SK-N-SH treated with all-trans-retinoic acid at 6 μM for 48 hours (cell line): Measurements from ENCODE around the gene FGF14.

Experiments used
- ATAC-seq: fragments of 200-7000 bp; cut with Tn5 transposase; 3 replicates; pipeline ENCODE4 v1.9.1; 2020; ENCODE audit warnings: mild to moderate bottlenecking, moderate library complexity
- ARNTL ChIP-seq: fragments of 450-650 bp; formaldehyde crosslinking; IDR thresholded peaks from 2 replicates; pipeline ENCODE4 v1.5.0; 2020; ENCODE audit warnings: low read depth, mild to moderate bottlenecking, moderate library complexity, borderline replicate concordance
- BACH2 ChIP-seq: fragments of 250-450 bp; sonication (Bioruptor Pico); IDR thresholded peaks from 2 replicates; pipeline ENCODE4 v1.9.0; 2021; ENCODE audit warnings: mild to moderate bottlenecking, borderline replicate concordance
- CSDC2 ChIP-seq: fragments of 250-450 bp; sonication (Bioruptor Pico); IDR thresholded peaks from 2 replicates; pipeline ENCODE4 v1.5.0; 2020; ENCODE audit warnings: mild to moderate bottlenecking, moderate library complexity
- ESRRG ChIP-seq: fragments of 250-450 bp; sonication (Bioruptor Pico); IDR thresholded peaks from 2 replicates; pipeline ENCODE4 v1.6.1; 2021; ENCODE audit warnings: mild to moderate bottlenecking
- GLIS3 ChIP-seq: fragments of 250-450 bp; sonication (Bioruptor Pico); IDR thresholded peaks from 2 replicates; pipeline ENCODE4 v1.5.0; 2020; ENCODE audit warnings: mild to moderate bottlenecking, moderate library complexity
- ISL1 ChIP-seq: fragments of 250-450 bp; sonication (Bioruptor Pico); IDR thresholded peaks from 2 replicates; pipeline ENCODE4 v2.1.2; 2022; ENCODE audit warnings: mild to moderate bottlenecking, moderate library complexity
- OSR1 ChIP-seq: fragments of 250-450 bp; sonication (Bioruptor Pico); IDR thresholded peaks from 2 replicates; pipeline ENCODE4 v1.8.0; 2022; ENCODE audit warnings: moderate library complexity, mild to moderate bottlenecking, inconsistent platforms
- RARB ChIP-seq: fragments of 250-450 bp; sonication (Bioruptor Pico); IDR thresholded peaks from 2 replicates; pipeline ENCODE4 v1.8.0; 2021; ENCODE audit warnings: mild to moderate bottlenecking, moderate library complexity
- SNAI2 ChIP-seq: fragments of 250-450 bp; sonication (Bioruptor Pico); IDR thresholded peaks from 2 replicates; pipeline ENCODE4 v1.5.0; 2020; ENCODE audit warnings: mild to moderate bottlenecking, moderate library complexity
- TOX ChIP-seq: fragments of 250-450 bp; sonication (Bioruptor Pico); IDR thresholded peaks from 2 replicates; pipeline ENCODE4 v1.8.0; 2021; ENCODE audit warnings: mild to moderate bottlenecking, moderate library complexity, borderline replicate concordance
- ZC3H10 ChIP-seq: fragments of 250-450 bp; sonication (Bioruptor Pico); IDR thresholded peaks from 2 replicates; pipeline ENCODE4 v1.5.1; 2021; ENCODE audit warnings: mild to moderate bottlenecking, moderate library complexity
- ZFP3 ChIP-seq: fragments of 250-450 bp; sonication (Bioruptor Pico); IDR thresholded peaks from 2 replicates; pipeline ENCODE4 v1.5.0; 2020; ENCODE audit warnings: mild to moderate bottlenecking, moderate library complexity
- ZFP30 ChIP-seq: fragments of 450-650 bp; formaldehyde crosslinking; IDR thresholded peaks from 2 replicates; pipeline ENCODE4 v1.5.0; 2022; ENCODE audit warnings: mild to moderate bottlenecking, moderate library complexity
- ZNF565 ChIP-seq: fragments of 450-650 bp; formaldehyde crosslinking; conservative IDR thresholded peaks from 2 replicates; pipeline ENCODE4 v1.5.0; 2020; ENCODE audit warnings: low read depth, mild to moderate bottlenecking, moderate library complexity
- ZNF70 ChIP-seq: fragments of 450-650 bp; formaldehyde crosslinking; IDR thresholded peaks from 2 replicates; pipeline ENCODE4 v1.5.0; 2020; ENCODE audit warnings: mild to moderate bottlenecking, moderate library complexity
- ZNF8 ChIP-seq: fragments of 450-650 bp; formaldehyde crosslinking; IDR thresholded peaks from 2 replicates; pipeline ENCODE4 v1.5.0; 2020; ENCODE audit warnings: mild to moderate bottlenecking, moderate library complexity
- TF ChIP-seq, protein P1 (sequence below): fragments of 250-450 bp; sonication (Bioruptor Pico); IDR thresholded peaks from 2 replicates; pipeline ENCODE4 v1.5.0; 2020; ENCODE audit warnings: mild to moderate bottlenecking, moderate library complexity
- TF ChIP-seq, protein P2 (sequence below): fragments of 250-450 bp; sonication (Bioruptor Pico); IDR thresholded peaks from 2 replicates; pipeline ENCODE4 v1.8.0; 2020; ENCODE audit warnings: mild to moderate bottlenecking, moderate library complexity, borderline replicate concordance
- TF ChIP-seq, protein P3 (sequence below): fragments of 250-450 bp; sonication (Bioruptor Pico); IDR thresholded peaks from 2 replicates; pipeline ENCODE4 v1.5.1; 2021; ENCODE audit warnings: mild to moderate bottlenecking, moderate library complexity
- TF ChIP-seq, protein P4 (sequence below): fragments of 250-450 bp; sonication (Bioruptor Pico); IDR thresholded peaks from 2 replicates; pipeline ENCODE4 v1.5.1; 2020; ENCODE audit warnings: low read depth, mild to moderate bottlenecking, moderate library complexity

The FGF14 gene

DNA sequence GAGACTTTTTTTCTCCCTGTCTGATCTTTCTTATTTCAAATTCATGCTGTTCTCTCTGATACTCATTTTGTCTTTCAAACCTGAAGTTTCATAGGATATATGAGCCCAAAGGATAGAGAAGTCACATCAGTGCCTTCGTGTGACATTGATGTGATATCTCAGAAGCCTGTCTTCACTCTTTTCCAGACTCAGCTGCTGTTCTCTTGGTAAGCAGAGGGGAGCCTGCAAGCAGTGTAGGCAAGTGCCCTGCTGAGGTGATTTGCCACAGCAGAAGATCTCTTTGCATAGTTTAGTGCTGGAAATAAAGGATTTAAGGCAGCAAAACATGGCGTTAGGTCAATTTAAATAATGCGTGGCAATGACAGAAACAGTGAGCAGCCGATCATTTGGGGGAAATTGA lies 602.7 kb downstream of the FGF14 start:
- TF ChIP-seq ZNF70 (CRISPR knock-in tag) (no peak), ZFP30 (no peak), ESRRG (CRISPR knock-in tag) (no peak), CSDC2 (no peak), TOX (CRISPR knock-in tag) (no peak), ZC3H10 (CRISPR knock-in tag) (no peak), ZFP3 (no peak)
- TF ChIP-seq, protein P1, sequence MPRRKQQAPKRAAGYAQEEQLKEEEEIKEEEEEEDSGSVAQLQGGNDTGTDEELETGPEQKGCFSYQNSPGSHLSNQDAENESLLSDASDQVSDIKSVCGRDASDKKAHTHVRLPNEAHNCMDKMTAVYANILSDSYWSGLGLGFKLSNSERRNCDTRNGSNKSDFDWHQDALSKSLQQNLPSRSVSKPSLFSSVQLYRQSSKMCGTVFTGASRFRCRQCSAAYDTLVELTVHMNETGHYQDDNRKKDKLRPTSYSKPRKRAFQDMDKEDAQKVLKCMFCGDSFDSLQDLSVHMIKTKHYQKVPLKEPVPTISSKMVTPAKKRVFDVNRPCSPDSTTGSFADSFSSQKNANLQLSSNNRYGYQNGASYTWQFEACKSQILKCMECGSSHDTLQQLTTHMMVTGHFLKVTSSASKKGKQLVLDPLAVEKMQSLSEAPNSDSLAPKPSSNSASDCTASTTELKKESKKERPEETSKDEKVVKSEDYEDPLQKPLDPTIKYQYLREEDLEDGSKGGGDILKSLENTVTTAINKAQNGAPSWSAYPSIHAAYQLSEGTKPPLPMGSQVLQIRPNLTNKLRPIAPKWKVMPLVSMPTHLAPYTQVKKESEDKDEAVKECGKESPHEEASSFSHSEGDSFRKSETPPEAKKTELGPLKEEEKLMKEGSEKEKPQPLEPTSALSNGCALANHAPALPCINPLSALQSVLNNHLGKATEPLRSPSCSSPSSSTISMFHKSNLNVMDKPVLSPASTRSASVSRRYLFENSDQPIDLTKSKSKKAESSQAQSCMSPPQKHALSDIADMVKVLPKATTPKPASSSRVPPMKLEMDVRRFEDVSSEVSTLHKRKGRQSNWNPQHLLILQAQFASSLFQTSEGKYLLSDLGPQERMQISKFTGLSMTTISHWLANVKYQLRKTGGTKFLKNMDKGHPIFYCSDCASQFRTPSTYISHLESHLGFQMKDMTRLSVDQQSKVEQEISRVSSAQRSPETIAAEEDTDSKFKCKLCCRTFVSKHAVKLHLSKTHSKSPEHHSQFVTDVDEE (CRISPR knock-in tag) = no peak
- TF ChIP-seq, protein P2, sequence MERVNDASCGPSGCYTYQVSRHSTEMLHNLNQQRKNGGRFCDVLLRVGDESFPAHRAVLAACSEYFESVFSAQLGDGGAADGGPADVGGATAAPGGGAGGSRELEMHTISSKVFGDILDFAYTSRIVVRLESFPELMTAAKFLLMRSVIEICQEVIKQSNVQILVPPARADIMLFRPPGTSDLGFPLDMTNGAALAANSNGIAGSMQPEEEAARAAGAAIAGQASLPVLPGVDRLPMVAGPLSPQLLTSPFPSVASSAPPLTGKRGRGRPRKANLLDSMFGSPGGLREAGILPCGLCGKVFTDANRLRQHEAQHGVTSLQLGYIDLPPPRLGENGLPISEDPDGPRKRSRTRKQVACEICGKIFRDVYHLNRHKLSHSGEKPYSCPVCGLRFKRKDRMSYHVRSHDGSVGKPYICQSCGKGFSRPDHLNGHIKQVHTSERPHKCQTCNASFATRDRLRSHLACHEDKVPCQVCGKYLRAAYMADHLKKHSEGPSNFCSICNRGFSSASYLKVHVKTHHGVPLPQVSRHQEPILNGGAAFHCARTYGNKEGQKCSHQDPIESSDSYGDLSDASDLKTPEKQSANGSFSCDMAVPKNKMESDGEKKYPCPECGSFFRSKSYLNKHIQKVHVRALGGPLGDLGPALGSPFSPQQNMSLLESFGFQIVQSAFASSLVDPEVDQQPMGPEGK (CRISPR knock-in tag) = no peak
- TF ChIP-seq, protein P3, sequence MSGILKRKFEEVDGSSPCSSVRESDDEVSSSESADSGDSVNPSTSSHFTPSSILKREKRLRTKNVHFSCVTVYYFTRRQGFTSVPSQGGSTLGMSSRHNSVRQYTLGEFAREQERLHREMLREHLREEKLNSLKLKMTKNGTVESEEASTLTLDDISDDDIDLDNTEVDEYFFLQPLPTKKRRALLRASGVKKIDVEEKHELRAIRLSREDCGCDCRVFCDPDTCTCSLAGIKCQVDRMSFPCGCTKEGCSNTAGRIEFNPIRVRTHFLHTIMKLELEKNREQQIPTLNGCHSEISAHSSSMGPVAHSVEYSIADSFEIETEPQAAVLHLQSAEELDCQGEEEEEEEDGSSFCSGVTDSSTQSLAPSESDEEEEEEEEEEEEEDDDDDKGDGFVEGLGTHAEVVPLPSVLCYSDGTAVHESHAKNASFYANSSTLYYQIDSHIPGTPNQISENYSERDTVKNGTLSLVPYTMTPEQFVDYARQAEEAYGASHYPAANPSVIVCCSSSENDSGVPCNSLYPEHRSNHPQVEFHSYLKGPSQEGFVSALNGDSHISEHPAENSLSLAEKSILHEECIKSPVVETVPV (CRISPR knock-in tag) = no peak
- TF ChIP-seq, all 23 proteins: peak for 0
- ATAC-seq = no peak

DNA sequence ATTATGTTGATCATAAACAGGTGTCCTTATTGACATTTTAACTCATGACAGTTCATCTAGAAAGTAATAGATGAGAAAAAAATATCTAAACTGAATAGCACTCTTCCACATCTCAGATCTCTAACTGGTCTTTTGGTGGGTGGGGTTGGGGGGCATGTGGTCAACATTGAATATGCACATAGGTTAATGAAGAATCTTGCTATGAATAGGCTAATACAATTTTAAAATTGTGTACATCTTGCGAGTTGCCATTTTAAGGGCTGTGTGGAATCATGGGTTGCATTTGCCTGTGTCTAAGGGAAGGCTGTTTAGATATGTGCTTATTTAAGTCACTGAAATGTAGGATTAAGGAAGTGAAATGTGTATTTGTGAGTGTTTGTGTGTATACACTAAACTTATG lies 603.4 kb downstream of the FGF14 start:
- no peak for TF ChIP-seq ZNF565 (CRISPR knock-in tag)
- TF ChIP-seq, protein P4, sequence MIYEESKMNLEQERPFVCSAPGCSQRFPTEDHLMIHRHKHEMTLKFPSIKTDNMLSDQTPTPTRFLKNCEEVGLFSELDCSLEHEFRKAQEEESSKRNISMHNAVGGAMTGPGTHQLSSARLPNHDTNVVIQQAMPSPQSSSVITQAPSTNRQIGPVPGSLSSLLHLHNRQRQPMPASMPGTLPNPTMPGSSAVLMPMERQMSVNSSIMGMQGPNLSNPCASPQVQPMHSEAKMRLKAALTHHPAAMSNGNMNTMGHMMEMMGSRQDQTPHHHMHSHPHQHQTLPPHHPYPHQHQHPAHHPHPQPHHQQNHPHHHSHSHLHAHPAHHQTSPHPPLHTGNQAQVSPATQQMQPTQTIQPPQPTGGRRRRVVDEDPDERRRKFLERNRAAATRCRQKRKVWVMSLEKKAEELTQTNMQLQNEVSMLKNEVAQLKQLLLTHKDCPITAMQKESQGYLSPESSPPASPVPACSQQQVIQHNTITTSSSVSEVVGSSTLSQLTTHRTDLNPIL (CRISPR knock-in tag) = no peak
- no peak for TF ChIP-seq ISL1 (CRISPR knock-in tag)
- TF ChIP-seq ZNF8 (CRISPR knock-in tag) = no peak
- no peak for TF ChIP-seq ZFP30
- no peak for TF ChIP-seq ARNTL (CRISPR knock-in tag)
- no peak for TF ChIP-seq BACH2
- TF ChIP-seq ESRRG (CRISPR knock-in tag) = no peak
- TF ChIP-seq OSR1 (CRISPR knock-in tag) = no peak
- TF ChIP-seq ZNF70 (CRISPR knock-in tag) = no peak
- no peak for TF ChIP-seq SNAI2
- TF ChIP-seq, protein P3 (CRISPR knock-in tag) = no peak
- TF ChIP-seq GLIS3 = no peak
- TF ChIP-seq, protein P2 (CRISPR knock-in tag) = no peak
- no peak for TF ChIP-seq CSDC2
- no peak for TF ChIP-seq RARB (CRISPR knock-in tag)
- no peak for TF ChIP-seq ZC3H10 (CRISPR knock-in tag)
- TF ChIP-seq, protein P1 (CRISPR knock-in tag) = no peak
- no peak for ATAC-seq
